Fibroblast of lung (primary cell): Measurements from ENCODE around the gene STARD8. TPM values are rescaled to one million over a fixed set of nuclear protein-coding genes. Genes with fewer than 3 reads are reported as not detected.
A peak's percentile ranks its signal among the peaks of the same experiment; 100 is the strongest.

Experiments used
- DNase-seq, 2 donors: peaks; one replicate each; pipeline versions ENCODE4 v3.0.0 to v3.0.0-alpha.2; 2010; ENCODE audit warnings: low read depth in 2 of 2
- H2AFZ ChIP-seq: 2 replicates; pipeline ENCODE4 v1.5.1; 2012; ENCODE audit warnings: low read length, control low read depth, inconsistent platforms
- H3K27ac ChIP-seq: 2 replicates; pipeline ENCODE4 v1.5.1; 2011; ENCODE audit warnings: low read length, control low read depth; ENCODE audit not compliant: insufficient read depth
- H3K27me3 ChIP-seq: 2 replicates; pipeline ENCODE4 v1.5.1; 2011; ENCODE audit warnings: mild to moderate bottlenecking, low read length; ENCODE audit not compliant: control insufficient read depth, insufficient read depth
- H3K36me3 ChIP-seq: 2 replicates; pipeline ENCODE4 v1.5.1; 2011; ENCODE audit warnings: low read length; ENCODE audit not compliant: control insufficient read depth, insufficient read depth
- H3K4me1 ChIP-seq: 2 replicates; pipeline ENCODE4 v1.5.1; 2011; ENCODE audit warnings: low read length; ENCODE audit not compliant: control insufficient read depth, insufficient read depth; ENCODE audit errors: extremely low read depth
- H3K4me2 ChIP-seq: 2 replicates; pipeline ENCODE4 v1.5.1; 2011; ENCODE audit warnings: low read length, control low read depth; ENCODE audit not compliant: insufficient read depth; ENCODE audit errors: extremely low read depth
- H3K4me3 ChIP-seq, 4 experiments: fragments of 200-600 bp in 1 of 4; sonication (generic) in 1 of 4; replicated peaks in 1 of 4; 2 replicates each; pipeline ENCODE4 v1.5.1; 2011 to 2016; ENCODE audit warnings: low read length in 4 of 4, low read depth in 3 of 4, mild to moderate bottlenecking in 3 of 4, control low read depth in 2 of 4, inconsistent platforms in 1 of 4, mixed read lengths in 1 of 4; ENCODE audit not compliant: insufficient read depth in 1 of 4; ENCODE audit errors: control extremely low read depth in 1 of 4
- H3K79me2 ChIP-seq: 2 replicates; pipeline ENCODE4 v1.5.1; 2012; ENCODE audit warnings: mild to moderate bottlenecking, low read length, inconsistent platforms; ENCODE audit not compliant: control insufficient read depth, insufficient read depth
- H3K9ac ChIP-seq: 2 replicates; pipeline ENCODE4 v1.5.1; 2011; ENCODE audit warnings: mild to moderate bottlenecking, low read length, control low read depth; ENCODE audit not compliant: insufficient read depth
- H3K9me3 ChIP-seq: 2 replicates; pipeline ENCODE4 v1.5.1; 2012; ENCODE audit warnings: low read depth, low read length; ENCODE audit not compliant: control insufficient read depth, insufficient read depth
- H4K20me1 ChIP-seq: 2 replicates; pipeline ENCODE4 v1.5.1; 2011; ENCODE audit warnings: low read length; ENCODE audit not compliant: control insufficient read depth, insufficient read depth; ENCODE audit errors: extremely low read depth
- CTCF ChIP-seq, 2 donors: IDR thresholded peaks in 1 of 2; conservative IDR thresholded peaks in 1 of 2; 1 replicate in 1 of 2; 2 replicates in 1 of 2; pipeline ENCODE4 v1.5.1; 2011 to 2012; ENCODE audit warnings: low read length in 2 of 2, control low read depth in 1 of 2, inconsistent platforms in 1 of 2, low read depth in 1 of 2, mild to moderate bottlenecking in 1 of 2
- EZH2 ChIP-seq: IDR thresholded peaks from 2 replicates; pipeline ENCODE4 v1.5.1; 2012; ENCODE audit warnings: low read length, control low read depth, mild to moderate bottlenecking; ENCODE audit errors: missing control alignments
- polyA plus RNA-seq, 2 donors: library from polyadenylated mRNA; depleted of rRNA in 1 of 2; stranded (reverse) in 1 of 2; unstranded in 1 of 2; fragments of >200 nt; gene quantifications; 2 replicates each; pipeline ENCODE4 v1.2.1, GENCODE V29; 2011 to 2012; ENCODE audit warnings: missing spikeins in 1 of 2
- total RNA-seq: library from RNA; depleted of rRNA; stranded (reverse); fragments of >200 nt; gene quantifications from 2 replicates; pipeline ENCODE4 v1.2.1, GENCODE V29; 2014

The STARD8 gene
- total and polyA plus RNA-seq, 2 donors (not counting 1 experiment from before 2014, with no cell fraction given), result 0.76 to 1.5 TPM

- DNase-seq, result peak; percentile 41 to 71
- Histone ChIP-seq H3K79me2 (no peaks in the 10 kb centered on the region), H2AFZ (no peak overlapping the region), H3K4me1 (no peaks in the 10 kb centered on the region), H3K27me3 (no peaks in the 10 kb centered on the region), H3K4me2 (peak overlapping the region; percentile 63), H3K9ac (peak overlapping the region; percentile 48), H3K4me3 (peak overlapping the region; percentile 26 to 63 (median 38)), H3K36me3 (no peaks in the 10 kb centered on the region), H3K9me3 (no peaks in the 10 kb centered on the region), H3K27ac (no peak overlapping the region), H4K20me1 (no peaks in the 10 kb centered on the region)
- TF ChIP-seq CTCF (conservative IDR thresholded peaks at IDR 0.05 in 1 of 2, IDR thresholded peaks at IDR 0.05 in 1 of 2; ENCODE audit: low read depth in 1 of 2, low read length in 2 of 2) (no peak), EZH2 (no peak)
These were observed 46.3 kb downstream of the STARD8 start for GRCh38 chrX:68693481-68694434.

GRCh38 chrX:68694435-68695205, 47.2 kb downstream of the STARD8 start:
- Histone ChIP-seq H3K36me3 (no peaks in the 10 kb centered on the region), H3K9ac (no peak overlapping the region), H3K79me2 (no peaks in the 10 kb centered on the region), H4K20me1 (no peaks in the 10 kb centered on the region), H3K4me3 (peak overlapping the region in 3 of 4 experiments; percentile 26 to 63 (median 35)), H2AFZ (no peak overlapping the region), H3K27ac (no peak overlapping the region), H3K4me1 (no peaks in the 10 kb centered on the region), H3K4me2 (peak overlapping the region; percentile 63), H3K9me3 (no peaks in the 10 kb centered on the region), H3K27me3 (no peaks in the 10 kb centered on the region)
- no peak for TF ChIP-seq EZH2
- TF ChIP-seq CTCF (conservative IDR thresholded peaks at IDR 0.05 in 1 of 2, IDR thresholded peaks at IDR 0.05 in 1 of 2; ENCODE audit: low read depth in 1 of 2, low read length in 2 of 2), result no peak
- DNase-seq, result no peak

DNA sequence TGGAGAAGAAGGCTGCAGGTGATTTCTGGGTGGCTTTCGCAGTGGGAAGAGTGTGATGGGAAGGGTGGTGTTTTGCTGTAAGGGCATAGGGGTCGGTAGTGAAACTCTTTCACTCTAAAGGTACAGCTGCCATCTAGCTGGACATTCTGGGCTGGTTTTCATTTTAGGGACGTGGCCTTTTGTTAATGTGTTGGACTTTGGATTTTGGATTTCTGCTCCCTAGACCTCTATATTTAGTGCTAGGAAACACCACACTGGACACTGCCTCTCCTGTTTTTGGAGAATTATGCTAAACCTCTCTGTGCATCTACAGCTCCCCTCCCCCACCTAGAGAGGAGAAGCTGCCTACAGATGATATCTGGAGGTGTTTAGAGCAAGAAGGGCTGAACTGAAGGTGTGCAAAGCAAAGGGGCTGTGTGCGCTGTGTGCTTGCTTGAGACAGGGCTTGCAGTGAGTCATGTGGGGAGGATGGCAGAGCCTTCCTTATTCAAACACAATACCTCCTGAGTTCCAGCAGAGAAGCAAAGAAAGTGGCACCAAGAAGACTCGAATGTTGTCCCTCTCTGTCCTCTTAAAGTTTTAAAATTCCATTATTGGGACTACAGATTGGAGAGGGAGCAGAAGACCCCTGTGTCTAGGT, 47.9 kb downstream of the STARD8 start:
- Histone ChIP-seq H3K9ac (no peak overlapping the region), H3K4me1 (no peaks in the 10 kb centered on the region), H2AFZ (no peak overlapping the region), H4K20me1 (no peaks in the 10 kb centered on the region), H3K4me2 (no peak overlapping the region), H3K27ac (no peak overlapping the region), H3K36me3 (no peaks in the 10 kb centered on the region), H3K9me3 (no peaks in the 10 kb centered on the region), H3K79me2 (no peaks in the 10 kb centered on the region), H3K27me3 (no peaks in the 10 kb centered on the region), H3K4me3 (no peak overlapping the region)
- no peak for TF ChIP-seq EZH2
- TF ChIP-seq CTCF (conservative IDR thresholded peaks at IDR 0.05 in 1 of 2, IDR thresholded peaks at IDR 0.05 in 1 of 2; ENCODE audit: low read depth in 1 of 2, low read length in 2 of 2), result no peak
- DNase-seq, result no peak
